HG03575 (cell line): ENCODE measurements around the gene RNASEH1.
A peak's percentile ranks its signal among the peaks of the same experiment; 100 is the strongest.
"Not testable (repeated sequence)": the region's sequence is repeated elsewhere in the genome, so short reads cannot be mapped to it uniquely, and the experiment has no call there.

Source experiments
- ATAC-seq: cut with Tn5 transposase; IDR thresholded peaks from one replicate; pipeline ENCODE4 v1.9.1; 2021; ENCODE audit not compliant: unreplicated experiment, insufficient number of reproducible peaks, low FRiP score; ENCODE audit errors: extremely low read depth

Gene RNASEH1

GRCh38 chr2:3527886-3528785, 30.0 kb downstream of the RNASEH1 start:
- ATAC-seq, result no peak

GRCh38 chr2:3526871-3527270, 31.3 kb downstream of the RNASEH1 start:
- ATAC-seq, result no peak

- ATAC-seq, result no peak
These were observed 34.5 kb downstream of the RNASEH1 start for GRCh38 chr2:3523551-3524041.

- no peak for ATAC-seq
These were observed 35.1 kb downstream of the RNASEH1 start for GRCh38 chr2:3522961-3523421.

GRCh38 chr2:3520591-3520990, 37.5 kb downstream of the RNASEH1 start:
- no peak for ATAC-seq

GRCh38 chr2:3519255-3520205, 38.6 kb downstream of the RNASEH1 start, which contains the start of gene ADI1:
Gene ADI1, minus strand, starts transcription at chr2:3519531. Its CDS starts 44 bp downstream, at chr2:3519487.
- ATAC-seq, result peak; percentile 29

GRCh38 chr2:3518496-3519254, 39.5 kb downstream of the RNASEH1 start:
- ATAC-seq, result peak; percentile 48

GRCh38 chr2:3517948-3518495, 40.1 kb downstream of the RNASEH1 start:
- no peak for ATAC-seq

- no peak for ATAC-seq
These were observed 41.3 kb downstream of the RNASEH1 start for GRCh38 chr2:3516831-3517230.

GRCh38 chr2:3515438-3515837, 42.7 kb downstream of the RNASEH1 start:
- not testable (repeated sequence) for ATAC-seq

- ATAC-seq, result no peak
These were observed 44.9 kb downstream of the RNASEH1 start for GRCh38 chr2:3513026-3513810.

GRCh38 chr2:3512086-3512485, 46.0 kb downstream of the RNASEH1 start:
- no peak for ATAC-seq

GRCh38 chr2:3505771-3506170, 52.4 kb downstream of the RNASEH1 start:
- ATAC-seq, result no peak

GRCh38 chr2:3504741-3505140, 53.4 kb downstream of the RNASEH1 start:
- ATAC-seq, result no peak

- no peak for ATAC-seq
These were observed 54.6 kb downstream of the RNASEH1 start for GRCh38 chr2:3503483-3503882.

- ATAC-seq, result no peak
These were observed 55.1 kb downstream of the RNASEH1 start for GRCh38 chr2:3503046-3503445.

- no peak for ATAC-seq
These were observed 57.7 kb downstream of the RNASEH1 start for GRCh38 chr2:3500326-3500899.
